Right lobe of liver (tissue), 6 donors: Measurements from ENCODE around the gene KIAA1958. TPM values are rescaled to one million over a fixed set of nuclear protein-coding genes. Genes with fewer than 3 reads are reported as not detected.

Source experiments
- ATAC-seq, 4 donors: fragments of 200-7000 bp; cut with Tn5 transposase; one replicate each; pipeline ENCODE4 v1.9.1; 2020; ENCODE audit warnings: mild to moderate bottlenecking in 4 of 4, moderate library complexity in 4 of 4
- DNase-seq, 3 donors: peaks; one replicate each; pipeline ENCODE4 v3.0.0-alpha.2; 2020
- H3K27ac ChIP-seq, 3 donors: fragments of 200-600 bp; one replicate each; pipeline ENCODE4 v1.8.0; 2022
- H3K27me3 ChIP-seq, 2 donors: fragments of 200-600 bp; one replicate each; pipeline ENCODE4 v1.8.0; 2022
- H3K36me3 ChIP-seq, 4 donors: fragments of 200-600 bp; sonication (generic) in 1 of 4; one replicate each; pipeline versions ENCODE4 v1.5.1 to v1.8.0; 2017 to 2022; ENCODE audit warnings: control low read depth in 1 of 4
- H3K4me1 ChIP-seq, 4 donors: fragments of 200-600 bp; sonication (generic) in 1 of 4; one replicate each; pipeline versions ENCODE4 v1.5.1 to v1.8.0; 2017 to 2022; ENCODE audit warnings: control low read depth in 1 of 4
- H3K4me3 ChIP-seq, 3 donors: fragments of 200-600 bp; one replicate each; pipeline ENCODE4 v1.8.0; 2022
- H3K9me3 ChIP-seq, 4 donors: fragments of 200-600 bp; sonication (generic) in 1 of 4; one replicate each; pipeline versions ENCODE4 v1.5.1 to v1.8.0; 2017 to 2022; ENCODE audit warnings: control low read depth in 1 of 4
- CTCF ChIP-seq, 4 donors: fragments of 200-600 bp in 3 of 4; fragments of 450-650 bp in 1 of 4; IDR thresholded peaks; one replicate each; pipeline versions ENCODE4 v1.5.1 to v1.8.0; 2016 to 2022; ENCODE audit warnings: antibody characterized with exemption in 4 of 4, mild to moderate bottlenecking in 2 of 4
- POLR2A ChIP-seq: fragments of 450-650 bp; IDR thresholded peaks from one replicate; pipeline ENCODE4 v1.6.1; 2017; ENCODE audit warnings: antibody characterized with exemption, mild to moderate bottlenecking
- WGBS: methylation state at CpG from one replicate; pipeline ENCODE4 v1.1.6; 2018; ENCODE audit warnings: low coverage, low lambda C conversion rate; ENCODE audit not compliant: insufficient coverage; ENCODE audit errors: missing lambda C conversion rate; 5-methylcytosine and 5-hydroxymethylcytosine counted together
- intact Hi-C, 2 donors: fragments of 100-400 bp; cut with DNase I; formaldehyde crosslinking; loops; one replicate each; pipeline versions ENCODE4 v1.11.2 to v1.14.1; 2022
- total RNA-seq, 6 experiments: library from RNA; depleted of rRNA in 2 of 6; stranded (reverse); fragments of >200 nt in 2 of 6; fragmentation: NEBNext Ultra II Directional in 3 of 6; extraction: Animal tissue kit (Norgen Biotek cat#: 25700) in 3 of 6; gene quantifications; one replicate each; pipeline versions ENCODE4 v1.1.0 to v1.2.4, GENCODE V29; 2016 to 2023
- donor health status: DM: no; HTN: yes; CAD: no.
- donor health status: DM: no; HTN: no; CAD: no.
- donor health status: DM: no; HTN: no; CAD: no.
- donor health status: DM: no; HTN: yes; CAD: no.
- donor health status: DM: no; HTN: yes; CAD: no.

The KIAA1958 gene
- total RNA-seq, 6 experiments from 2014 or later = 5.7 to 8.1 (median 7.0) TPM

GRCh38 chr9:112493393-112494137 lies 6.9 kb downstream of the KIAA1958 start:
- no peak for ATAC-seq
- H3K9me3 ChIP-seq = no peaks in the 10 kb centered on the region
- 60% methylated on average over 1 of the region's 1 CpG for WGBS
- H3K27me3 ChIP-seq = no peaks in the 10 kb centered on the region
- peaks cover 0 to 45% (median 6%) of the 10 kb centered on the region in 4 donors for H3K4me1 ChIP-seq
- no peak overlapping the region for H3K27ac ChIP-seq
- DNase-seq = no peak
- intact Hi-C loops = no loop called here
- H3K36me3 ChIP-seq = no peaks in the 10 kb centered on the region
- TF ChIP-seq POLR2A (no peak), CTCF (IDR thresholded peaks at IDR 0.05) (no peak)
- no peak overlapping the region for H3K4me3 ChIP-seq

DNA sequence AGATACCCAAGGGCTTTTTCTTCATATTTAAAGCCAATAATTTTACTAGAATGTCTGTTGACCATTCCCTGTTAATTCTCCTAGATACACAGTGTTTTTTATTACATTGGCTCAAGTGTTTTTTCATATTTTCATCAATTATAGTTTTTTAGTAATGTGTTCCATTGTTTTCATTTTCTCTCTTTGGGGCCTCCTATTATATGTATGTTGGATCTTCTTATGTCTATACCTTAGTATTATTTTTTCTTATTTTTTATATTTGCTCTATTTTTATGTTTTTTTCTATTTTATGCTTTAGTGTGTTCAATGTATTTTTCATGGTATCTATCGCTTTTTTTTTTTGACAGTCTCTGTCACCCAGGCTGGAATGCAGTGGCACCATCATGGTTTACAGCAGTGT lies 7.5 kb downstream of the KIAA1958 start:
- ATAC-seq (no peak), DNase-seq (no peak)
- WGBS = 100% methylated on average over 1 of the region's 1 CpG
- H3K36me3 ChIP-seq = no peaks in the 10 kb centered on the region
- no peak for TF ChIP-seq CTCF (IDR thresholded peaks at IDR 0.05)
- TF ChIP-seq POLR2A = no peak
- H3K9me3 ChIP-seq = no peaks in the 10 kb centered on the region
- no peaks in the 10 kb centered on the region for H3K27me3 ChIP-seq
- intact Hi-C loops = no loop called here
- peaks cover 0 to 39% (median 6%) of the 10 kb centered on the region in 4 donors for H3K4me1 ChIP-seq
- no peak overlapping the region for H3K27ac ChIP-seq
- H3K4me3 ChIP-seq = no peak overlapping the region

- H3K4me3 ChIP-seq = peak overlapping the region in 1 of 3 donors; percentile 3
- DNase-seq (no peak), ATAC-seq (peak; percentile 87 to 92 (median 89))
- peaks cover 0 to 27% (median 5%) of the 10 kb centered on the region in 4 donors for H3K4me1 ChIP-seq
- peak overlapping the region; percentile 24 to 76 (median 68) for H3K27ac ChIP-seq
- intact Hi-C loops = no loop called here
- TF ChIP-seq POLR2A (no peak), CTCF (IDR thresholded peaks at IDR 0.05) (no peak)
- H3K36me3 ChIP-seq = no peaks in the 10 kb centered on the region
- no peaks in the 10 kb centered on the region for H3K27me3 ChIP-seq
- H3K9me3 ChIP-seq = no peaks in the 10 kb centered on the region
- 19% methylated on average over 4 of the region's 4 CpGs for WGBS
These were observed 9.0 kb downstream of the KIAA1958 start for GRCh38 chr9:112495614-112496013.

- intact Hi-C loops = no loop called here
- Histone ChIP-seq H3K27ac (peak overlapping the region; percentile 24 to 76 (median 68)), H3K27me3 (no peaks in the 10 kb centered on the region), H3K4me1 (peaks cover 0 to 27% (median 5%) of the 10 kb centered on the region in 4 donors), H3K9me3 (no peaks in the 10 kb centered on the region), H3K4me3 (peak overlapping the region in 1 of 3 donors; percentile 3), H3K36me3 (no peaks in the 10 kb centered on the region)
- DNase-seq (no peak), ATAC-seq (peak; percentile 66 to 75 (median 72))
- TF ChIP-seq CTCF (IDR thresholded peaks at IDR 0.05) (no peak), POLR2A (no peak)
- 20% methylated on average over 3 of the region's 3 CpGs for WGBS
These were observed 9.6 kb downstream of the KIAA1958 start for GRCh38 chr9:112496074-112496722.
